ENCODE data around the gene SPPL2B. TPM values are rescaled to one million over a fixed set of nuclear protein-coding genes. Genes with fewer than 3 reads are reported as not detected.
A peak's percentile ranks its signal among the peaks of the same experiment; 100 is the strongest.

Gene SPPL2B
- total RNA-seq, 1 donor from 2014 or later = 202 TPM

DNA sequence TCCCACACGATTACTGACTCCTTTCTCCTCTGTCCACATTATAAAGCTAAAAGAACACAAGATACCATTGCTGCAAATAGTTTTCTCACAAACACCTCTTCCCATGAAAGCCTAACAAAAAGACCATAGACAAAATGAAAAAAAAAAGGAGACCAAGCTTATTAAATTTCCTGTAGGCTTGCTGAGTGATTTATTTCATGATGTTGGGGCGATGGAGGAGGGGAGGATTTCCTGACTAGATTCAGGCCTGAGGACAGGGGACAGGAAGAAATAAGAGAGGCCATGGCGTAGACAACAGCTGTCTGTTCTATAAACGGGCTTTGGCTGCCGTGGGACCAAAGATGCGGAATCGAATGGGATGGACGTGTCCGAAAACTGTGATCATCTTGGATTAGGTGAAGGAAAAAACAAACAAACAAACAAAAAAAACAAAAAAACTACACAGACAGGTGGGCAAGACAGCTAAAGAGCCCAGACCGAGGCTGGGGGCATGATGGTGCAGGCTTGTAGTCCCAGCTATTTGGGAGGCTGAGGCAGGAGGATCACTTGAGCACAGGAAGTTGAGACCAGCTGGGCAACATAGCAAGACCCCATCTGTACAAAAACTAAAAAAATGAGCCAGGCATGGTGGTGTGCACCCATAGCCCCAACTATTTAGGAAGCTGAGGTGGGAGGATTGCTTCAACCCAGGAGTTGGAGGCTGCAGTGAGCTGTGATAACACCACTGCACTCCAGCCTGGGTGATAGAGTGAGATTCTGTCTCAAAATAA, 36.9 kb downstream of the SPPL2B start:
- DNase-seq (ENCODE audit: low spot score in 2 of 2, unreplicated experiment in 2 of 2) = no peak
- Mint-ChIP-seq H3K4me3 (no peak overlapping the region), H3K4me1 (peaks cover 9% of the 10 kb centered on the region), H3K9me3 (no peaks in the 10 kb centered on the region), H3K27ac (no peak overlapping the region), H3K36me3 (no peaks in the 10 kb centered on the region), H3K27me3 (ENCODE audit: low read depth) (peaks cover 8% of the 10 kb centered on the region)
- TF ChIP-seq, protein P1, sequence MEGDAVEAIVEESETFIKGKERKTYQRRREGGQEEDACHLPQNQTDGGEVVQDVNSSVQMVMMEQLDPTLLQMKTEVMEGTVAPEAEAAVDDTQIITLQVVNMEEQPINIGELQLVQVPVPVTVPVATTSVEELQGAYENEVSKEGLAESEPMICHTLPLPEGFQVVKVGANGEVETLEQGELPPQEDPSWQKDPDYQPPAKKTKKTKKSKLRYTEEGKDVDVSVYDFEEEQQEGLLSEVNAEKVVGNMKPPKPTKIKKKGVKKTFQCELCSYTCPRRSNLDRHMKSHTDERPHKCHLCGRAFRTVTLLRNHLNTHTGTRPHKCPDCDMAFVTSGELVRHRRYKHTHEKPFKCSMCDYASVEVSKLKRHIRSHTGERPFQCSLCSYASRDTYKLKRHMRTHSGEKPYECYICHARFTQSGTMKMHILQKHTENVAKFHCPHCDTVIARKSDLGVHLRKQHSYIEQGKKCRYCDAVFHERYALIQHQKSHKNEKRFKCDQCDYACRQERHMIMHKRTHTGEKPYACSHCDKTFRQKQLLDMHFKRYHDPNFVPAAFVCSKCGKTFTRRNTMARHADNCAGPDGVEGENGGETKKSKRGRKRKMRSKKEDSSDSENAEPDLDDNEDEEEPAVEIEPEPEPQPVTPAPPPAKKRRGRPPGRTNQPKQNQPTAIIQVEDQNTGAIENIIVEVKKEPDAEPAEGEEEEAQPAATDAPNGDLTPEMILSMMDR (IDR thresholded peaks at IDR 0.05; ENCODE audit: unreplicated experiment) = no peak

GRCh38 chr19:2371656-2372055, 43.2 kb downstream of the SPPL2B start:
- H3K36me3 Mint-ChIP-seq = no peaks in the 10 kb centered on the region
- no peak for DNase-seq (ENCODE audit: low spot score in 2 of 2, unreplicated experiment in 2 of 2)
- H3K27me3 Mint-ChIP-seq (ENCODE audit: low read depth) = peaks cover 3% of the 10 kb centered on the region
- H3K9me3 Mint-ChIP-seq = no peaks in the 10 kb centered on the region
- H3K4me1 Mint-ChIP-seq = peaks cover 26% of the 10 kb centered on the region
- peak overlapping the region; percentile 76 for H3K27ac Mint-ChIP-seq
- H3K4me3 Mint-ChIP-seq = no peak overlapping the region
- TF ChIP-seq, protein P1 (IDR thresholded peaks at IDR 0.05; ENCODE audit: unreplicated experiment) = no peak

GRCh38 chr19:2372076-2372612, 43.7 kb downstream of the SPPL2B start:
- TF ChIP-seq, protein P1 (IDR thresholded peaks at IDR 0.05; ENCODE audit: unreplicated experiment) = no peak
- H3K4me3 Mint-ChIP-seq = peak overlapping the region; percentile 5
- no peak for DNase-seq (ENCODE audit: low spot score in 2 of 2, unreplicated experiment in 2 of 2)

GRCh38 chr19:2374808-2375207, 46.3 kb downstream of the SPPL2B start:
- H3K27me3 Mint-ChIP-seq (ENCODE audit: low read depth) = no peaks in the 10 kb centered on the region
- H3K27ac Mint-ChIP-seq = no peak overlapping the region

More at GRCh38 chr19:2372076-2372612, 43.7 kb downstream of the SPPL2B start:
- peak overlapping the region; percentile 76 for H3K27ac Mint-ChIP-seq
- no peaks in the 10 kb centered on the region for H3K9me3 Mint-ChIP-seq
- H3K27me3 Mint-ChIP-seq (ENCODE audit: low read depth) = peaks cover 3% of the 10 kb centered on the region
- peaks cover 31% of the 10 kb centered on the region for H3K4me1 Mint-ChIP-seq
- no peaks in the 10 kb centered on the region for H3K36me3 Mint-ChIP-seq

GRCh38 chr19:2375353-2376121, 47.1 kb downstream of the SPPL2B start:
- Mint-ChIP-seq H3K4me3 (no peak overlapping the region), H3K27me3 (ENCODE audit: low read depth) (no peaks in the 10 kb centered on the region), H3K4me1 (peaks cover 31% of the 10 kb centered on the region), H3K36me3 (no peaks in the 10 kb centered on the region), H3K9me3 (no peaks in the 10 kb centered on the region), H3K27ac (no peak overlapping the region)
- no peak for DNase-seq (ENCODE audit: low spot score in 2 of 2, unreplicated experiment in 2 of 2)
- TF ChIP-seq, protein P1 (IDR thresholded peaks at IDR 0.05; ENCODE audit: unreplicated experiment) = no peak

More at GRCh38 chr19:2374808-2375207, 46.3 kb downstream of the SPPL2B start:
- TF ChIP-seq, protein P1 (IDR thresholded peaks at IDR 0.05; ENCODE audit: unreplicated experiment) = no peak
- H3K4me3 Mint-ChIP-seq = no peak overlapping the region
- H3K4me1 Mint-ChIP-seq = peaks cover 31% of the 10 kb centered on the region
- no peaks in the 10 kb centered on the region for H3K36me3 Mint-ChIP-seq
- no peak for DNase-seq (ENCODE audit: low spot score in 2 of 2, unreplicated experiment in 2 of 2)
- H3K9me3 Mint-ChIP-seq = no peaks in the 10 kb centered on the region

All from mesothelial cell of epicardium (in vitro differentiated cells).